GM19035 (cell line): ENCODE data around the gene SLC7A14.

Experiments
- ATAC-seq: cut with Tn5 transposase; IDR thresholded peaks from one replicate; pipeline ENCODE4 v1.9.1; 2021; ENCODE audit not compliant: unreplicated experiment

SLC7A14 gene

GRCh38 chr3:170473358-170473757 is 112.5 kb downstream of the SLC7A14 start:
- no peak for ATAC-seq

GRCh38 chr3:170471149-170471548 is 114.7 kb downstream of the SLC7A14 start:
- no peak for ATAC-seq

- no peak for ATAC-seq
Measured at GRCh38 chr3:170470063-170471016, 115.5 kb downstream of the SLC7A14 start.

- no peak for ATAC-seq
Measured at GRCh38 chr3:170469151-170470062, 116.5 kb downstream of the SLC7A14 start.

- ATAC-seq = no peak
Measured at GRCh38 chr3:170467571-170468147, 118.2 kb downstream of the SLC7A14 start.

GRCh38 chr3:170467007-170467406 is 118.9 kb downstream of the SLC7A14 start:
- no peak for ATAC-seq

GRCh38 chr3:170465955-170466354 is 119.9 kb downstream of the SLC7A14 start:
- no peak for ATAC-seq

- no peak for ATAC-seq
Measured at GRCh38 chr3:170463011-170463410, 122.9 kb downstream of the SLC7A14 start.

- no peak for ATAC-seq
Measured at GRCh38 chr3:170458285-170458684, 127.6 kb downstream of the SLC7A14 start.

GRCh38 chr3:170454509-170454908 is 131.4 kb downstream of the SLC7A14 start:
- ATAC-seq = no peak

- ATAC-seq = no peak
Measured at GRCh38 chr3:170450039-170450438, 135.8 kb downstream of the SLC7A14 start.

GRCh38 chr3:170448584-170448983 is 137.3 kb downstream of the SLC7A14 start:
- ATAC-seq = no peak

GRCh38 chr3:170443457-170443856 is 142.4 kb downstream of the SLC7A14 start:
- ATAC-seq = no peak

GRCh38 chr3:170442947-170443346 is 142.9 kb downstream of the SLC7A14 start:
- ATAC-seq = no peak

GRCh38 chr3:170441412-170441811 is 144.5 kb downstream of the SLC7A14 start:
- ATAC-seq = no peak

GRCh38 chr3:170440344-170440743 is 145.5 kb downstream of the SLC7A14 start:
- ATAC-seq = no peak

GRCh38 chr3:170438836-170439235 is 147.0 kb downstream of the SLC7A14 start:
- no peak for ATAC-seq

GRCh38 chr3:170437696-170438407 is 148.0 kb downstream of the SLC7A14 start:
- no peak for ATAC-seq

- ATAC-seq = no peak
Measured at GRCh38 chr3:170437176-170437575, 148.7 kb downstream of the SLC7A14 start.

GRCh38 chr3:170436697-170437096 is 149.2 kb downstream of the SLC7A14 start:
- ATAC-seq = no peak

GRCh38 chr3:170432416-170432815 is 153.5 kb downstream of the SLC7A14 start:
- no peak for ATAC-seq
